ENCODE data around the gene NELL1. TPM values are rescaled to one million over a fixed set of nuclear protein-coding genes. Genes with fewer than 3 reads are reported as not detected.
"Not testable (repeated sequence)": the region's sequence is repeated elsewhere in the genome, so short reads cannot be mapped to it uniquely, and the experiment has no call there.

Gene NELL1
- total and polyA plus RNA-seq, 4 donors, result 0.05 to 0.31 (median 0.12) TPM; not detected in 1

DNA sequence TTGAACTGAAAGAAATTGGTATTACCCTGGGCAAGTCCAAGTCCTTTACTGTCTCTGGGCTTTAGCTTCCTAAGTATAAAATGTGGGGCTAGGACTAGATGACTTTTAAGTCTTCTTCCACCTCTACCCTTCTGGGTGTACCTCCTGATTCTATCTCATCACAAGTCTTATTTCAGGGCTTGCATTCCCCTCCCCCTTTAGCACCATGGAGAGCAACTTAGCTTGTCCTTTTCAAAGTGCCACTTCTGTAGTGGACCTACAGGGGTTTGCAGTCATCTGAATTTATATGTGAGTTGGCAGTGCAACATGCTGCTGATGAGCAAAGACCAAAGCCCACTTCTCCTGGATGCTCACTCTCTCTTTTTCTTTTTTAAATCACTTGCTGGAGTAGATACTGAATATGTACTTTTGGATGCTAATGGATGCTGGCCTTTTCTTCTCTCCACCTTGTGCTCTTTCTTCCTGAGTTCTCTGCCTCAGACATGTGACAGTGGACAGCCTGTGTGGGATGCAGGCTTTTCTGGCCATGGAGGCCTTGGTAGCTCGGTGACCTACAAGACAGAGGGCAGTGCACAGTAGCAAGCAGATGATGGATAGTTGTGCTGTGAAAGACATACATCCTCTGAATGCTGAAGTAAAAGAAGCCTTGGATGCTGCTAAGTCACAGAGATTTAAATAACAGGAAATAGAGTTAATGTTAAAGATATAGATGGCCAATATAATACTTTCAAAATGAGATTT, 185.0 kb downstream of the NELL1 start:
- Histone ChIP-seq H3K4me3 (no peak overlapping the region), H3K36me3 (ENCODE audit: control insufficient read depth in 4 of 4, insufficient read depth in 4 of 4, low read length in 4 of 4) (no peaks in the 10 kb centered on the region), H3K4me1 (ENCODE audit: control insufficient read depth in 5 of 5, insufficient read depth in 5 of 5, low read length in 5 of 5) (no peaks in the 10 kb centered on the region), H3K9ac (ENCODE audit: insufficient read depth in 1 of 2, low read length in 2 of 2) (no peak overlapping the region), H3K27ac (ENCODE audit: low read depth in 1 of 2, low read length in 1 of 2) (no peak overlapping the region), H3K9me3 (ENCODE audit: control insufficient read depth in 4 of 4, insufficient read depth in 3 of 4, low read length in 3 of 4) (peaks cover 0 to 4% (median 0%) of the 10 kb centered on the region in 4 donors), H3K27me3 (ENCODE audit: control insufficient read depth in 3 of 3, insufficient read depth in 3 of 3, low read length in 2 of 3) (no peaks in the 10 kb centered on the region)
- TF ChIP-seq, protein P1, sequence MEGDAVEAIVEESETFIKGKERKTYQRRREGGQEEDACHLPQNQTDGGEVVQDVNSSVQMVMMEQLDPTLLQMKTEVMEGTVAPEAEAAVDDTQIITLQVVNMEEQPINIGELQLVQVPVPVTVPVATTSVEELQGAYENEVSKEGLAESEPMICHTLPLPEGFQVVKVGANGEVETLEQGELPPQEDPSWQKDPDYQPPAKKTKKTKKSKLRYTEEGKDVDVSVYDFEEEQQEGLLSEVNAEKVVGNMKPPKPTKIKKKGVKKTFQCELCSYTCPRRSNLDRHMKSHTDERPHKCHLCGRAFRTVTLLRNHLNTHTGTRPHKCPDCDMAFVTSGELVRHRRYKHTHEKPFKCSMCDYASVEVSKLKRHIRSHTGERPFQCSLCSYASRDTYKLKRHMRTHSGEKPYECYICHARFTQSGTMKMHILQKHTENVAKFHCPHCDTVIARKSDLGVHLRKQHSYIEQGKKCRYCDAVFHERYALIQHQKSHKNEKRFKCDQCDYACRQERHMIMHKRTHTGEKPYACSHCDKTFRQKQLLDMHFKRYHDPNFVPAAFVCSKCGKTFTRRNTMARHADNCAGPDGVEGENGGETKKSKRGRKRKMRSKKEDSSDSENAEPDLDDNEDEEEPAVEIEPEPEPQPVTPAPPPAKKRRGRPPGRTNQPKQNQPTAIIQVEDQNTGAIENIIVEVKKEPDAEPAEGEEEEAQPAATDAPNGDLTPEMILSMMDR (IDR thresholded peaks at IDR 0.05; ENCODE audit: control extremely low read depth, extremely low read depth), result no peak
- ATAC-seq (ENCODE audit: insufficient read depth, low FRiP score) (no peak), DNase-seq (peak in 2 of 3 donors; percentile 15 to 56)
- WGBS, 2 donors, result 62 to 65% methylated on average over 1 of the region's 1 CpG

DNA sequence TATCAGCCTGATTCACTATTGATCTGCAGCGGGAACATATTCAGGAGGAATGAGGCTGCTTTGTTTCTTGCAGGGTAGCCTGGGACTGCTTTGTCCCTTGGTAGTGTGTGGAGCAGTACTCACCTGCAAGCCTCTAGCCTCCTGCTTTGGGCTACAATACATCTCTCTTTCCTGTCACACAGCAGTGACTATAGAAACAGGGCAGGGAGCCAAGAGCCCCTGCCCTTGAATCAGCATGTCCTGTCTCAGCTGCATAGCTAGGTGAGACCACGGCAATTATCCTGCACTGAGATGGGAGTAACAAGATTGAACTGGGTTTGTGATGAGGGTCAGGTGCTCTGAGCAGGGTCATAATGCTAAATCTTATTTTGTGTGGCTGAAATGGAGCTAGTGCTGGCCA, 191.9 kb downstream of the NELL1 start:
- H3K9ac ChIP-seq (ENCODE audit: insufficient read depth in 1 of 2, low read length in 2 of 2), result no peak overlapping the region
- 72 to 82% methylated on average over 2 of the region's 2 CpGs for WGBS, 2 donors
- no peak overlapping the region for H3K27ac ChIP-seq (ENCODE audit: low read depth in 1 of 2, low read length in 1 of 2)
- no peak overlapping the region for H3K4me3 ChIP-seq
- H3K9me3 ChIP-seq (ENCODE audit: control insufficient read depth in 4 of 4, insufficient read depth in 3 of 4, low read length in 3 of 4), result peaks cover 0 to 7% (median 0%) of the 10 kb centered on the region in 4 donors
- TF ChIP-seq, protein P1 (IDR thresholded peaks at IDR 0.05; ENCODE audit: control extremely low read depth, extremely low read depth), result no peak
- no peak for DNase-seq
- H3K27me3 ChIP-seq (ENCODE audit: control insufficient read depth in 3 of 3, insufficient read depth in 3 of 3, low read length in 2 of 3), result no peaks in the 10 kb centered on the region
- ATAC-seq (ENCODE audit: insufficient read depth, low FRiP score), result no peak
- no peaks in the 10 kb centered on the region for H3K36me3 ChIP-seq (ENCODE audit: control insufficient read depth in 4 of 4, insufficient read depth in 4 of 4, low read length in 4 of 4)
- H3K4me1 ChIP-seq (ENCODE audit: control insufficient read depth in 5 of 5, insufficient read depth in 5 of 5, low read length in 5 of 5), result no peaks in the 10 kb centered on the region

DNA sequence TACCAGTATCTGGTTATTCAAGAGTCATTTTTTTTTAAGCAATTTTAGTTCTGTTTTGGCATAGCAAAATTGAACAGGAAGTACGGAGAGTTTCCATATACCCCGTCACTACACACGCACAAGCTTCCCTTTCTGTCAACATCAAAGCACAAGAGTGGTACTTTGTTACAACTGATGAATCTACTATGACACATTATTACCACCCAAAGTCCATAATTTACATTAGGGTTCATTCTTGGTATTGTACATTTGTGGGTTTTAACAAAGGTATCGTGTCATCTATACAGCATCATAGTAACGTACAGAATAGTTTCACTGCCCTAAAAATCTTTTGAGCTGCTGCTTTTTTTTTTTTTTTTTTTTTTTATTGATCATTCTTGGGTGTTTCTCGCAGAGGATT, 192.9 kb downstream of the NELL1 start:
- H3K9ac ChIP-seq (ENCODE audit: insufficient read depth in 1 of 2, low read length in 2 of 2); H3K4me1 ChIP-seq (ENCODE audit: control insufficient read depth in 5 of 5, insufficient read depth in 5 of 5, low read length in 5 of 5); H3K27ac ChIP-seq (ENCODE audit: low read depth in 1 of 2, low read length in 1 of 2); H3K27me3 ChIP-seq (ENCODE audit: control insufficient read depth in 3 of 3, insufficient read depth in 3 of 3, low read length in 2 of 3); ATAC-seq (ENCODE audit: insufficient read depth, low FRiP score); DNase-seq; H3K4me3 ChIP-seq; H3K36me3 ChIP-seq (ENCODE audit: control insufficient read depth in 4 of 4, insufficient read depth in 4 of 4, low read length in 4 of 4); H3K9me3 ChIP-seq (ENCODE audit: control insufficient read depth in 4 of 4, insufficient read depth in 3 of 4, low read length in 3 of 4): not testable (repeated sequence)
- 60 to 64% methylated on average over 6 of the region's 6 CpGs for WGBS, 2 donors

DNA sequence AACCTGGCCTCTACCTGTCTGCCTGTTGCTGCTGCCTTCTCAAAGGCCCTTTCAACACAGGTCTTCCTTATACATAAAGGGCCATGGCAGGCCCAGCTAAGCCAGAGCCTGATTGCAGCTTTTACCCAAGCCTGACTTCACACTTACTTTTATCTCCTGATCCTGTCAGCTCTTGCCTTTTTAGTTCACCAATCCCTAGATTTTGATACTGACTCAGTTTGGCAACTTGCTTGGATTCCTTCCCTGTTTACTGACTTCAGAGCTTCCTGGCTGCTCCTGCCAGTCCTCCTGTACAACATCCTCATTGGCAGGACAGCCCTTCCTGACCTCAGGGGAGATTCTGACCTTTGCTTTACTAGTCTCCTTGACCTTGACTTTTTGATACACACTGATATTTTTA, 195.2 kb downstream of the NELL1 start:
- no peak overlapping the region for H3K4me3 ChIP-seq
- DNase-seq, result no peak
- no peaks in the 10 kb centered on the region for H3K36me3 ChIP-seq (ENCODE audit: control insufficient read depth in 4 of 4, insufficient read depth in 4 of 4, low read length in 4 of 4)
- no peaks in the 10 kb centered on the region for H3K27me3 ChIP-seq (ENCODE audit: control insufficient read depth in 3 of 3, insufficient read depth in 3 of 3, low read length in 2 of 3)
- no peak overlapping the region for H3K27ac ChIP-seq (ENCODE audit: low read depth in 1 of 2, low read length in 1 of 2)
- H3K4me1 ChIP-seq (ENCODE audit: control insufficient read depth in 5 of 5, insufficient read depth in 5 of 5, low read length in 5 of 5), result no peaks in the 10 kb centered on the region
- H3K9me3 ChIP-seq (ENCODE audit: control insufficient read depth in 4 of 4, insufficient read depth in 3 of 4, low read length in 3 of 4), result peaks cover 0 to 3% (median 0%) of the 10 kb centered on the region in 4 donors
- TF ChIP-seq, protein P1 (IDR thresholded peaks at IDR 0.05; ENCODE audit: control extremely low read depth, extremely low read depth), result no peak
- no peak for ATAC-seq (ENCODE audit: insufficient read depth, low FRiP score)
- H3K9ac ChIP-seq (ENCODE audit: insufficient read depth in 1 of 2, low read length in 2 of 2), result no peak overlapping the region
